ENCODE results near the gene ZRANB3. TPM values are rescaled to one million over a fixed set of nuclear protein-coding genes. Genes with fewer than 3 reads are reported as not detected.

The ZRANB3 gene
- total and polyA plus RNA-seq, 8 donors, result 3.5 to 11.2 (median 9.5) TPM

DNA sequence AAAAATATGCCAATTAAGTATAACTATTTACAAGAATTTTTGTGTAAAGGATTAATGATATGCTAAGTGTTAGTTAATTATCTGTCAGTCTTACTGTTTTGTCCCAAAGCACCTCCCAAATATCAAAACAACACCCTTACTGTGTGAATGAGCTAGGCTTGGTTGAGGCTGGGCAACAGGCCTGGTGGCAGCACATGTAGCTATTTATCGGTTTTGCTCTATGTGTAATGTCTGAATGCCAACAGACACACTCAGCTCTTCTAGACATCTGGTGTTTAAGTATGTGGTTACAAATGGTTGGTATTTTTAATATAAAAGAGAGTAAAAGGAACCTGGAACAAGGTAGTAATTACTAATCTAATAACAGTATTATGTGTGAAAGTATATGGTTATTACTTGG is 303.6 kb downstream of the ZRANB3 start:
- no peaks in the 10 kb centered on the region for H3K27me3 ChIP-seq
- H3K4me3 ChIP-seq, result no peak overlapping the region
- peaks cover 0 to 6% of the 10 kb centered on the region in 2 donors for H3K4me1 ChIP-seq
- DNase-seq (no peak), ATAC-seq (peak; percentile 35)
- H3K9me3 ChIP-seq, result peaks cover 0 to 1% of the 10 kb centered on the region in 2 donors
- intact Hi-C loops (cut with DNase I), result no loop called here
- no peak for TF ChIP-seq CTCF (IDR thresholded peaks at IDR 0.05)
- H3K27ac ChIP-seq, result no peak overlapping the region
- H3K36me3 ChIP-seq, result no peaks in the 10 kb centered on the region

DNA sequence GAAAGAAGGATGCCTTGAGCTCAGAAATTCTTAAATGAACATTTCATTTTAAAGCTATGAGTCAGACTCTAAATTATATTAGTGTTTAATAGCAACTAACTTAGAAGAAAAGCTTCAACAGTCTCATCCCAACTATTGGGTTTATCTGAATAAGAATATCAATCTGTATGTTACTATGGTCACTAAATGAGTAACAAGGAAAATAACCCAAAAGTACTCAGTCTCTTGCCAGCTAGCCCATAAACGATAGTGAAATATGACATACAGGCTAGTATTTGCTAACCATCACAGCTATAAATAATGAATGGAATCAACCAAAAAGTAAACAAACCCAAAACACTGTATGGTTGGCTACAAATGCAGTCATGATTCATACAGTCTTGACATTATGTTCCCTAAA is 304.1 kb downstream of the ZRANB3 start:
- Histone ChIP-seq H3K9me3 (no peaks in the 10 kb centered on the region), H3K4me3 (no peak overlapping the region), H3K27ac (no peak overlapping the region), H3K36me3 (no peaks in the 10 kb centered on the region), H3K27me3 (no peaks in the 10 kb centered on the region), H3K4me1 (peaks cover 0 to 6% of the 10 kb centered on the region in 2 donors)
- intact Hi-C loops (cut with DNase I), result no loop called here
- peak; percentile 52 for ATAC-seq
- no peak for TF ChIP-seq CTCF (IDR thresholded peaks at IDR 0.05)
- DNase-seq, result no peak

DNA sequence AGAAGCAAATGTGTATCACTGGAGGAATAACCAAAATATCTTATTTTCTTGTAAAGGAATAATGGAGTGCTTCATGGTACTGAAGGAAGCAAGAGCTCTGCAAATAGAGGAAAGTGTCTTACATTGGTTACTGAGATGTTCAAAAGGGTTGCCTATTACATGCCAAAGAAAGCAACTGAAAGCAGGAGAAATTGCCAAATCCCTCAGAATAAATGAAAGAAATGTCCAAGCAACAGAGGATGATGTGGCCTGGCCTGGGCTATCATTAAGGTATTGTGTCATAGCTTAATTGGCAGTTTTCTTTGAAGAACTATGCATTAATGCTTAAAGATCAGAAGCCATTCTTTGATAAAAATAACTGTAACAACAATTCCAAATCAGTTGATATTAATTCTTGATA is 305.2 kb downstream of the ZRANB3 start:
- Histone ChIP-seq H3K27ac (no peak overlapping the region), H3K9me3 (no peaks in the 10 kb centered on the region), H3K4me1 (peaks cover 0 to 6% of the 10 kb centered on the region in 2 donors), H3K4me3 (no peak overlapping the region), H3K36me3 (no peaks in the 10 kb centered on the region), H3K27me3 (no peaks in the 10 kb centered on the region)
- intact Hi-C loops (cut with DNase I), result no loop called here
- TF ChIP-seq CTCF (IDR thresholded peaks at IDR 0.05), result no peak
- DNase-seq (no peak), ATAC-seq (no peak)

DNA sequence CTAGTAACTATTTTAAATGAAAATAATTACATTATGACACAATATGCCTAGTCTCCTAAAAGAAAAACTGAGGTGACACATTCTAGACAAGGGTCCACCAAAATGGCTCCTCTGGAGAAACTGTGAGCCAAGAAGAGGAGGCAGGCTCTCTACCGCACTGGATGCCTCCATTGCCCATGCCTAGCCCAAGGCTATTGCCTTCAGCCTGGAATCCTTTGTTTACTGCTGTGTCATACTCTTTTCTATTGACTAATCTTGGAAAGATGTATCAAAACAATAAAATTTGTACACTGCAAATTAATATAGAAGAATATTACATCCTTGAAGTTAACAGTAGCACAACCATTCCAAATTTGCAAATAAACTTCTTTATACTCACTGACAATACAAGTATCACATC is 311.8 kb downstream of the ZRANB3 start:
- H3K9me3 ChIP-seq, result no peaks in the 10 kb centered on the region
- TF ChIP-seq CTCF (IDR thresholded peaks at IDR 0.05), result no peak
- ATAC-seq (no peak), DNase-seq (no peak)
- H3K27ac ChIP-seq, result no peak overlapping the region
- H3K27me3 ChIP-seq, result no peaks in the 10 kb centered on the region
- no peak overlapping the region for H3K4me3 ChIP-seq
- H3K4me1 ChIP-seq, result no peaks in the 10 kb centered on the region
- H3K36me3 ChIP-seq, result peaks cover 0 to 3% of the 10 kb centered on the region in 2 donors
- intact Hi-C loops (cut with DNase I), result no loop called here

DNA sequence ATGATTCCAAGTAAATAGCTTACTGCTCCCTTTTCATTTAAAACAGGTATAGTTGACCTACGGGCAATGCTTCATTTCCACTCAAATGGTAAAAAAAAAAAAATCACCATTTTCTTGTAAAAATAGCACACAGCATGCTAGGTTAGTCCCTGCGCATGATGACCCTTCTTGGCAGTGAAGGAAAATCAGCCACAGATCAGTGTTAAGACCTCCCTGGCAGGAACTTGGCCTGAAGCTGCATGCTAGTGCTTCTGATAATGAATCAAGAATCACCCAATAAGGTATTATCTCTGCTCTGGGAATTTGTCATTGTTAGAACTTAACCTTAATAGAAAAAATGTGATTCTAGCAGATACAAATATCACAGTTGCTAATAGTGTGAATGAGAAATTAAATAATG is 312.6 kb downstream of the ZRANB3 start:
- Histone ChIP-seq H3K36me3 (peaks cover 0 to 3% of the 10 kb centered on the region in 2 donors), H3K4me3 (no peak overlapping the region), H3K4me1 (no peaks in the 10 kb centered on the region), H3K27ac (no peak overlapping the region), H3K9me3 (no peaks in the 10 kb centered on the region), H3K27me3 (no peaks in the 10 kb centered on the region)
- no peak for ATAC-seq
- no peak for TF ChIP-seq CTCF (IDR thresholded peaks at IDR 0.05)
- no peak for DNase-seq
- intact Hi-C loops (cut with DNase I), result no loop called here
